HL-60/S4 (cell line): ENCODE data around the gene TFF1.
"Not testable (repeated sequence)": the region's sequence is repeated elsewhere in the genome, so short reads cannot be mapped to it uniquely, and the experiment has no call there.

Experiments
- in situ Hi-C: fragments of 300-500 bp; cut with MboI; formaldehyde crosslinking; loops from 2 replicates; pipeline ENCODE4 v1.14.3; 2022; ENCODE audit warnings: low sequenced_read_pairs

TFF1 gene

DNA sequence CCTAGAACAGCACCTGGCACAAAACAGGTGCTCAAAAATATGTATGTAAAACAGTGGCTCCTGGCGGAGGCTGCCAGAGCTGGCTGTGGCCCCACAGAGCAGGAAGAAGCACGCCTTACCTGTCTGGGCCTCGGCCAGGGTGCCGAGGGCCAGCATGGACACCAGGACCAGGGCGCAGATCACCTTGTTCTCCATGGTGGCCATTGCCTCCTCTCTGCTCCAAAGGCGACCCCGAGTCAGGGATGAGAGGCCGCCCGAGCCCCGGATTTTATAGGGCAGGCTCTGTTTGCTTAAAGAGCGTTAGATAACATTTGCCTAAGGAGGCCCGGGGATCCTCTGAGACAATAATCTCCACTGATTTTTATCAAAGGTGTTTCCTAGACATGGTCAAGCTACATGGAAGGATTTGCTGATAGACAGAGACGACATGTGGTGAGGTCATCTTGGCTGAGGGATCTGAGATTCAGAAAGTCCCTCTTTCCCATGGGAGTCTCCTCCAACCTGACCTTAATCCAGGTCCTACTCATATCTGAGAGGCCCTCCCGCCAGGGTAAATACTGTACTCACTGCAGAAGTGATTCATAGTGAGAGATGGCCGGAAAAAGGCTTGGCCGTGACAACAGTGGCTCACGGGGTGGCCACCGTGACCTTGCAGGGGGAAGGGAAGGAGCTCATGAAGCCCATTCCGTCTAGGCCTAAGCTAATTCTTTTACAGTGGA, at the start of gene TFF1:
Gene TFF1 (minus strand): TSS at position 244 of the 719 bp plus-strand sequence. CDS start 40 bp downstream, at position 204.
- in situ Hi-C loops, result no loop called here

DNA sequence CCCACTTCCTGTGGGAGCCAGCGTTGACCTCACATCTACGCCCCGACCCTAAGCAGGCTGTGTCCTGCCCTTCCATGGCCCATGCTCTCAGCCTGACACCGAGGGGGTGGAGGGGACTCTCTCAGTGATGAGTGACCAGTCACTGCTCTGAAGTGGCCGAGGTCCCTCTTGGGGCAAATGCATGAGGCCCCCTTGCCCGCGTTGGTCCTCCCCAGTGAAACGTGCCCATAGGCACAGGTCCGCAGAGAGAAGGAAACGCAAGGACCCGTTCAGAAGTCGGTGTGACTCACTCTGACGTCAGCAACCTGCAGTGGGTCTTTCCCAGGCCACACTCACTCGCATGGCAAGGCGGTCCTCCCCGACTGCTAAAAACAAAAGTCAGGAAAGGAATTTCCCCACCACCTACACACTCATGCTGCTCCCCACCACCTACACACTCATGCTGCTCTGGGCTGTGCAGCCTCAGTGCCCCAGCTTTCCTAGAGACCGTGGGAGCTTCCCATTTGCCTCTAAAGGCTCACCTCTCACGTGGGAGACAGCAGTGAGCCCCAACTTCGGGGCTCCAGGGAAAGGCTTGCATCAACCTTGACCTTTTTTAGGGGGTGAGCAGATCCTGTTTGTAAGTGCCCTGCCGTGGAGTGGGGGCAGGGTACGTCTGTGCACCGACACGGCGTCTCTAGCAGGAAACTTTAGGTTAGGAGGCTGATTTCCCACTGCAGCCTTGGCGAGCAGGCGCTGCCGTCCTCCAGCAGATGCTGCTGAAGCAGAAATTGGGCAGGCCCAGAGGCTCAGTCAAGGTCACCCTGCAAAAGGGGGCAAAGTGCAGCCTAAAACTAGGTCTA, 48.8 kb upstream of the TFF1 start:
- in situ Hi-C loops, result no loop called here

DNA sequence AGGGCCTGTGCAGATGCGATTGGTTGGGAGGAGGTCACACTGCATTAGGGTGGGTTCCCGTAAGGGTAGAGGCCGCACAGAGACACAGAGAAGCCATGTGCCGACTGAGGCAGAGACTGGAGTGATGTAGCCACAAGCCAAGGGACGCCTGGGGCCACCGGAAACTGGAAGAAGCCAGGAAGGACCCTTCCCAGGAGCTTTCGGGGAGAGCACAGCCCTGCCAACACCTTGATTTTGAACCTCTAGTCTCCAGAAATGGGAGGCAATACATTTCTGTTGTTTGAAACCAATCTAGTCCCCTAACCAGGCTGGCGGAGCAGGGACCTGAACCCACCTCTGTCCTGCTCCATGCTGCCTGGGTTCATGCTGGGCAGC, 48.2 kb upstream of the TFF1 start:
- in situ Hi-C loops, result no loop called here

DNA sequence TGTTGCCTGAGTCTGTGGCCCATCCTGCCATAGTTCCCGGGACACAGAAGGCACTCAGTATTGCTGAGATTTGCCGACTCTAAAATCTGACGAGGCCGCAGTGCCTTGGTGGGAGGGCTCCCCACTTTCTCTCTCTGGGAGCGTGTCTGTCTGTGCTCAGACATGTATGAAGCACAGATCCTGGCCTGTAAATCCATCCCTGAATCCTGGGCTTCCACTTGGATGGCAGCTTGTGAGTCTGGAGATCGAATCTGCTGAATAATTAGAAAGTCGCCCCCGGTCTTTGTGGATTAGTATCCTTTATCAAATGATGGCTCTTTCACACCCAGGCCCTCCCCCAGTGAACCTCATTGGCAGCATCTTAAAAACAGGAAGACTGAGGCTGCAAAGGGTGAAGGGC, 47.7 kb upstream of the TFF1 start:
- in situ Hi-C loops, result no loop called here

DNA sequence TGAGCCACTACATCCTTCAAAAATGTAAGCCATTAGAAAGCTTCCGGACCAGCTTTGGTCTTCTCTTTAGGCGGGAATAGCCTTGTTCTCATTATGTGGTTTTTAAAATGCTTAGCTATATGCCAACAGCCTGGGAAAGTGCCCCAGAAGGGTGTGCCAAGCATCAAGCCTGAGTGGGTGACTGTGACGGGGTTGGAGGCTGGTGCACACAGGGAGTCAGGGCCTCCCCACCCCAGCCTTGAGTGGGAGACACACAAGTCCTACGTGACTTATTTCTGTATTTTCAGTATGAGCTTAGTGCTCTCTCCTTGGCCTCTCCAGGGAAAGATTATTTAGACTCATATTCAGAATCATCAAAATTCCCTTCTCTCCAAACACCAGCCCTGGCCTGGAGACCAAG, 47.2 kb upstream of the TFF1 start:
- in situ Hi-C loops, result no loop called here

DNA sequence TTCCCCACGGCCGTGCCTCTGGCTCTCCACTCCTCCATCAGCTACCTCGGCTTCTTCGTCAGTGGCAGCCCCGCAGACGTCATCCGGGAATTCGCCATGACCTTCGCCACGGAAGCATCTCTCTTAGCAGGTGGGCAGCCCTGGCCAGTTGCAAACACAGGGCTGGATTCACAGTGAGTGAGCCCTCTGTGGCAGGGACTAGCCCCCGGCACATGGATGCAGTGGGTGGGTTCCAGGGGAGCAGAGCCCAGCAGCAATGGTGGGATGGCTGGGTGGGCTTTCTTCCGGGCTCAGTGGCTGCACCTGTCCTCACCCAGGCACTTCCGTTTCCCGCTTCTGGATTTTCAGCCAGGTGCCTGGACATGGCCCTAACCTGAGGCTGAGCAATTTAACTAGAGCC, 46.8 kb upstream of the TFF1 start:
- in situ Hi-C loops, result no loop called here

DNA sequence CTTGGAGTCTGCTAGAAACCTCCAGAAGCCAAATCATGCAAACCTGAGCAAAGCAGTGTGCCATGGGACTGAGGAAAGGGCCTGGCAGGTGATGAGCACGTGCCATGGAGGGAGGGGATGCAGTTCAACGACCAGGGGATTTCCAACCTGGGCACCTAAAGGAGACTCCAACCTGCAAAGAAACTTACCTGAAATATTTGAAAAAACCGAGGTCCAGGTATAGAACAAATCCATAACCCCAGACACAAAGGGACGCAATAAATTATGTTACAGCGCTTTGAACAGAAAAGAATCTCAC, 46.2 kb upstream of the TFF1 start:
- in situ Hi-C loops, result no loop called here

DNA sequence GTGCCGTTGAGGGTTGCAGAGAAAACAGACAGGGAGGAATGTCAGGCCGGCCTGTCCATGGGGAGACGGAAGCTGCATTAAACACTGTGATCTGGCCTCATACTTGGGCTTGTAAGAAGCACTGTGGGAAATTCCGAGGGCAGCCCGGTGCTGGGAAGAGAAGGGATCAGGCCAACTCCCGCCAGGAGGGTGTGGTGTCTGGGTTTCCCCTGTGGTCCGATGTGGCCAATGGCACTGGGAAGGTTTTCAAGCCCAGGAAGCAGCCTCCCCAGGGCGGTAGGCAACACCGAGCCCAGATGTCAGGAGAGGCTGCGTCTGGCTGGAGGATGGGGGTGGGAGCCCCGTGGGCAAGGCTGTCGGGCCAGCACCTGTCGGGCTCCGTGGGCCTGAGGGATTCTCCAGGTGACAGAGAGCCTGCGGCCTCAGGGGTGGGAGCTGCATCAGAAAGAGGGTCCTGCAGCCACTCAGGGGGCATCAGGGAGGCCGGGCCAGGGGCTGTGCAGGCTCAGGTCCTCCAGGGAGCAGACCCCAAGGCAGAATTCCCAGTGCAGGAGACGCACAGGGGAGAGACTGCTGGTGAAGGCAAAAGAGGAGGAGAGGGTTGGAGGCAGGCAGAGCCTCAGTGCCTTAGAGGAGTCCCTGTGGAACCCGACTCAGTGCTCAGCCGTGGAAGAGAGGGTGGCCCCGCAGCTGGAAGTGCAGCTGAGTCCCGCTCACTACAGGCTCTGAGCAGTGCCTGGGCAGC, 45.7 kb upstream of the TFF1 start:
- in situ Hi-C loops, result no loop called here

DNA sequence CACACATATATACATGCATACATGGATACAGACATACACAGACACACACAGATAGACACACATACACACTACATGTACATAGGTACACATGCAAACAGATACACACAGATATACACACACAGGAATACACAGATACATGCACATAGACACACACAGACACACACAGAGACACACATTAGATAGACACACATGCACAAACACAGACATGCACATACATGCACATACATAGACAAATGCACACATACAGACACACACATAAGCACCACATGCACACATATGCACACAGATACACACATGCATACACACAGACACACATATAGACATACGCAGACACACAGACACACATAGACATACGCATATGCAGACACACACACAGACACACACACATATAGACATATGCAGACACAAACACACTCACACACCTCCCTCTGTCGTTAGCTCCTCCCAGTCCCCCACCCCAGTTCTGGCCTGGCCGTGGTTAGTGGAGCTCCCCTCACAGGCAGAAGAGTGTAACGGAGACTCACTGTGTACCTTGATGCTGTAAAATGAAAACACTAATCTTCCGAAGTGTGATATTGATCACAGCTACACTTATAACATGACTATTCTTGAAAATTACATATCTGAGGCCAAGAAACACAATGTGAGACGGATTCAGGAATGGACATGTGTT, 45.0 kb upstream of the TFF1 start:
- in situ Hi-C loops, result no loop called here

DNA sequence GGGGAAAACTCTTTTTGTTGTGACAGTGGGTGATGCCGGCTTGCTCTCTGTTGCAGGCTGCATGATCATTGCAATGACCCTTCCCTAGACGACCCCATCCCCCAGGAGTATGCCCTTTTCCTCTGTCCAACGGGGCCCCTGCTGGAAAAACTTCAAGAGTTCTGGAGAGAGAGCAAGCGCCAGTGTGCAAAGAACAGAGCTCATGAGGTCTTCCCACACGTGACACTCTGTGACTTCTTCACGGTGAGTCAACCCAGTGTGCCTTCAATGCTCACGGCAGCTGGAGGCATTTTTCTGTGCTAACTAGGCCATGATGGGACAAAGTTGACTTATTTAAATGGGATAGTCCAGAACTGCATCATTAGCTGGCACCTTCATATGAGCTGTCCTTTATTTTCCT, 43.0 kb upstream of the TFF1 start:
- in situ Hi-C loops, result no loop called here

DNA sequence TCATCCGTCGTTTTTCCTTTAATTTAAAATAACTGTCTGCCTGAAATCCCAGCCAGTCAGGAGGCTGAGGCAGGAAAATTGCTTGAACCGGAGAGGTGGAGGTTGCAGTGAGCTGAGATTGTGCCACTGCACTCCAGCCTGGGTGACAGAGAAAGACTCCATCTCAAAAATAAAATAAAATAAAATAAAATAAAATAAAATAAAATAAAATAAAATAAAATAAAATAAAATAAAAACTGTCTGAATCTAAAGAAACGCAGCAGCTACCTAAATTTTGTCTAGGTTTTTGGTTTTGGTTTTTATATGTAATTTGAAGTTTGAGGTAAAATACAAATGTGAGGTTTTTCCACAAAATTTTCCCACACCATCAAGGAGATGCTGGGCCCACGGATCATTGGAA, 42.4 kb upstream of the TFF1 start:
- in situ Hi-C loops, result not testable (repeated sequence)

DNA sequence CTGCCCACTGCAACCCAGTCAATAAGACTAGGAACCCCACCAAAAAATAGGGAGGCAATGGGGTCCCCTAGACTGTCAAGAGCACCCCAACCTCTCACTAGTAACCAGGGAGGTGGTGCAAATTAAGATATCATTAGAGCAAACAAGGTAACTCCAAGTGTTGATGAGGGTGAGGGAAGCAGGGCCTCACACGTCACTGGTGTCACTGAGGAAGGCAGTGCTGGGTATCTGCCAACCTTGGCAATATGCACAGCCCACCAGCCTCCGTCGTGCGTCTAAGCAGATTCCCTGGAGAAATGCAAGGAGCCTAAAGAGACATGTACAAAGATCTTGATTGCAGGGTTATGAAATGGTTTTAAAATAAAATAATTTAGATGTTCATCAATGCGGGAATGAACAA, 41.1 kb upstream of the TFF1 start:
- in situ Hi-C loops, result no loop called here

DNA sequence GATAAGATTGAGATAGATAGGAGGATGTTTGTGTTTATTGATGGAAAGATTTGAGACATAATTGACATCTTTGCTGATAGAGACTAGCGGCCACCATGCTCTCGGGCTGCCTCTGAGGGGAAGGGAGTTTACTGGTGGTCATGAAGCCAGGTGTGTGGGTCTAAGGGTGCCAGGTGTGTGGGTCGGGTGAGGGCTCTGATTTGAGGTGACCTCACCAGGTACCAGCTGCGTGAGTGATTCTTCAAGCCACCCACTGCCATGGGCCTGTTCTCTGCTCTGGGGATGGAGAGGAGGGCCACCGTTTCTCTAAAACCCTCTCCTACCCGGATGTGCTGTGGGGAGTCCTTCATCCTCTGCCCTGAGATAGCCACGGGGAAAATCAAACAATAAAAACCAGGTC, 40.5 kb upstream of the TFF1 start:
- in situ Hi-C loops, result no loop called here

DNA sequence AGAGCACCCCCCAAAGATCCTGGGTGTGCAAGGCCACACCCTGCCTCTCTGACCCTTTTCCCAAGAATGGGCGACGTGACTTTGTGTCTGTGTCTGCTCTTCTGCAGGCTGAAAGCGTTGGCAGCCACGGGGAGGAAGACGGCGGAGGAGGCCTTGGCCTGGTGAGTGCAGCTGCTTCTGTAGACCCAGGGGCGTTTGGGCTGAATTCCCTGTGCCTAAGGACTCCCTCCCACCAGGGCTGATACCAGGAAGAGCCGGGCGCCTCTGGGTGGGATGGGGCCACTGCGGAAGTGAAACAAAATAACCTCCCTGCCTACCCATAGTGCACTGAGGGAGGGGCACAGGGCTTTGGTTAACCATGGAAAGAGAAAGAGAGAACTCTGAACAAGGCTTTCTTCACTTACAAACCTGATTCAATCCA, 39.9 kb upstream of the TFF1 start:
- in situ Hi-C loops, result no loop called here

DNA sequence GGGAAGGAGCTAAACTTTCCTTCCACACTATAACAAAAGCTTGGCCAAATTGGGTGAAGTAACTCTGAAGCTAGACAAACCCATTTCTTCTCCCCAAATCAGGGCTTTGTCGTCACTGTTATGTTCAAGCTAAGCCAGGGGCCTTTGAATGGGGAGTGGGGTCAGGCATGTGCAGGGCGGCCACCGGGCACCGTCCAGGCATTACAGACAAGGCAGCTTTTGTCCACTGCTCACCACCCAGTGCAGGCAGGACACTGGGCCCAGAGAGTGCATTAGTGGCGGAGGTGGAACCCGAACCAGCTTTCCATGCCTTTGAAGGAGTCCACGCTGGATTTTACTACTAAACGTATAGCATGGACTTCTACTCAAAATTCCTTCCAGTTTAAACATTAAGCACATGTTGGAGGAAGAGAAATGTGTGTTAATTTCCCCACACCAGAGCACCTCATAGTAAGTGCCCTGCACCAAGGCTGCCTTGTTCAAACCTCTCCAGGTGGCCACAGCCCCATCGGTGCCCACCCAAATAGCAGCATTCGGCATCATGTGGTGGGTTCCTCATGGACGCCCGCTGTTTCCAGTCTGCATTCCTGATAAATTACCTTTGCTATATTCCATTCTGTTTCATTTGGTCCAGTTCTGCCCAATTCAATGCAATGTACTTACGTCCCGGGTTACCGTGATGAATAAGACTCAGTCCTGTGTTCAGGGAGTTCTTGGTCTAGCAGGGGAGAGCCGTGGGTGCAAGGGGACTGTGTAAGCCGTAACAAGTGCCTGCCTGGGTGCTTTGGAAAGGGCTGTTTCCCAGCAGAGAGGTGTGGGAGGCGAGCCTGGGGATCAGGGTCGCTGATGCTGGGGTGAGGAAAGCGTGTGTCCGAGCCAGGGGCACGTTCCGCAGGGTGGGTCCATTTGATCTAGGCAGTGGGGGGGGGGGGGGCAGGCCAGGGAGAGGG, 39.0 kb upstream of the TFF1 start:
- in situ Hi-C loops, result no loop called here

DNA sequence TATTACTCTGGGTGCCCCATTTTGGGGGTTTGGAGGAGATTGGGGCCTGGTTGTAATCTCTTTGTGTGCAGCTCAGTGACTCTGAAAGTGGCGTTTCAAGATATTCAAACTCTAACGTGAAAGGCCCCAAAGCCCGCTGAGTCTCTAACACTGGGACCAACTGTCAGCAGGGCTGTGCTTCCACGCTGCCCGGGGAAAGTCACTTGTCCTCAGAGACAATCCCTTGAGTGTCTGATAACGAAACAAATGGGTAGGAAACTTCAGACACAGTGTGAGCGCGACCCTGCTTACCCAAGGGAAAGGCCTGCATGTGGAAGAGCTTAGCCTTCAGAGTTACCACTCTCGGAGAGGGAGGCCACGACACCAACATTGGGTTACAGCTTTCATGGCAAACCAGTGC, 38.2 kb upstream of the TFF1 start:
- in situ Hi-C loops, result no loop called here

DNA sequence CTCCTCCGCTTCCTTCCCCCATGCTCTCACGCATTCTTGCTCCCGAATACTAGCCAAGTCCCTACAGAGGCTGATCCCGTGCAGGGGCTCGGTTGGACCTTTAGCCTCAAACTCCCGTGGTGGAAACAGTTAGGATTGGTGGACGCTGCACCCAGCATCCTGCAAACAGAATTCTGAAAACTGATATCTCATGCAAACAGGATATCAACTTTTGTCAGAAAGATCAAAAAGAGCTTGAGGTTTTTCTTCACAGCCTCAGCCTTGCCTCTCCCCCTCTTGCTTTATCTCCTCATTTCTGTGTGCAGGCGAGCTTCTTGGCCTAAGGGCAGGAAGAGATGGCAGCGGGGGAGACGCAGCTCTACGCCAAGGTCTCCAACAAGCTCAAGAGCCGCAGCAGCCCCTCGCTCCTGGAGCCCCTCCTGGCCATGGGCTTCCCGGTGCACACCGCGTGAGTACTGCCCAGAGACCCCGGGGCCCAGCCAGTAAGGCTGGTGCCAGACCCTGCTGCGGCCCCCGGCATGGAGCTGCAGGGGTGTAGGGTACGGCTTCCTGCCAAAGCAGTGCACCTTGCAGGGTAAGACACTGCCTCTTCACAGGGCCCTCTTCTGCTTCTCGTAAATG, 37.4 kb upstream of the TFF1 start, which contains the start of gene UBASH3A:
Gene UBASH3A (plus strand): TSS at position 292 of the 621 bp plus-strand sequence. CDS start 44 bp downstream, at position 336.
- in situ Hi-C loops, result no loop called here

DNA sequence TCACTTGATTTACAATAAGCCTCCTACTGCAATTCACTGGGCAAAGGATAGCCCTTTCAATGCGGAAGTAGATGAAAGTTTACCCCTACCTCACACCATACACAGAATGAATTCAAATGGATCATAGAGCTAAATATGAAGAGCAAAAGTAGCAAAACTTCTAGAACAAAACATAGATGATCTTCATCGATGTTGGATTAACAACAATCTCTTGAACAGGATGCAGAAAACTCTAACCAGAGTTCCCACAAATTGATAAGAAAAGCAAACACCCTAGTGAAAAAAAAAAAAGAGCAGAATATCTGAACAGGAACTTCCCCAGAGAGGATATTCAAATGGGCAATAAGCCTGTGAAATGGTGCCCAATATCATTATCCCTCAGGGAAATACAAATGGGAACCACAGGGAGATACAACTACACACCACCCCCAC, 35.5 kb upstream of the TFF1 start:
- in situ Hi-C loops, result no loop called here

DNA sequence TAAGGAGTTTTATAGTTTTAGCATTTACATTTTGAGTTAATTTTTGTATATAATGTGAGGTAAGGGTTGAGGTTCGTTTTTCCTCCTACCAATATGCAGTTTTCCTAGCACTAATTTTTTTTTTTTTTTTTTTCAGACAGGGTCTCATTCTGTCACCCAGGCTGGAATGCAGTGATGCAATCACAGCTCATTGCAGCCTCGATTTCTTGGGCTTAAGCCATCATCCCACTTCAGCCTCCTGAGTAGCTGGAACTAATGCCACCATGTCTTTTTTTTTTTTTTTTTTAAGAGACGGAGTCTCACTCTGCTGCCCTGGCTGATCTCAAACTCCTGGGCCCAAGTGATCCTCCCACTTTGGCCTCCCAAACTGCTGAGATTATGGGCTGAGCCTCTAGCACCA, 34.8 kb upstream of the TFF1 start:
- in situ Hi-C loops, result no loop called here

DNA sequence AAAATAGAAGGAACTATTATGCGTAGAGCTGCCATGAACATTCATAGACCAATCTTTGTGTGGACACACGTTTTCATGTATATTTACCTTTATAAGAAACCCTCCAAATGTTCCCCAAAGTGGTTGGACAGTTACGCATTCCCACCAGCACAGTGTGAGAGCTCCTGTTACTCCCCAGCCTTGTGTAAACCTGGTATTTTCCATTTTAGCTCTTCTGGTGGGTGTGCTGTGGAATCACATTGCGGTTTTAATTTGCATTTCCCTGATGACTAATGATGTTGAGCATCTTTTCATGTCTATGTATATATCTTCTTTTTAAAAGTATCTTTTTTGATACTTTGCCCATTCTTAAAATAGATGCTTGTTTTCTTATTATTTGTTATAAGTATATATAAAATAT, 34.2 kb upstream of the TFF1 start:
- in situ Hi-C loops, result no loop called here
